SK-N-MC (cell line): ENCODE results near the gene ZNF558.
"Not testable (repeated sequence)": the region's sequence is repeated elsewhere in the genome, so short reads cannot be mapped to it uniquely, and the experiment has no call there.

Experiments used
- DNase-seq: peaks from one replicate; pipeline ENCODE4 v3.0.0-alpha.2; 2011; ENCODE audit warnings: low read depth, low spot score
- H3K27ac ChIP-seq: fragments of 200-600 bp; sonication (generic); 2 replicates; pipeline ENCODE4 v1.5.1; 2016; ENCODE audit warnings: mixed run types
- H3K36me3 ChIP-seq: fragments of 200-600 bp; sonication (generic); 2 replicates; pipeline ENCODE4 v1.6.1; 2017; ENCODE audit warnings: antibody characterized with exemption, low read length, mixed read lengths; ENCODE audit not compliant: insufficient read depth
- H3K4me3 ChIP-seq: fragments of 200-600 bp; sonication (generic); 2 replicates; pipeline ENCODE4 v1.5.1; 2016
- H3K9ac ChIP-seq: fragments of 200-600 bp; sonication (generic); 2 replicates; pipeline ENCODE4 v1.8.0; 2017; ENCODE audit warnings: mixed run types, mixed read lengths; ENCODE audit not compliant: insufficient read length
- H3K9me3 ChIP-seq: fragments of 200-600 bp; sonication (generic); 2 replicates; pipeline ENCODE4 v1.6.1; 2017; ENCODE audit warnings: low read depth, mild to moderate bottlenecking, antibody characterized with exemption, low read length, moderate library complexity, mixed read lengths
- EZH2 ChIP-seq: fragments of 200-600 bp; sonication (generic); IDR thresholded peaks from one replicate; pipeline ENCODE4 v1.6.1; 2017; ENCODE audit warnings: antibody characterized with exemption
- FOXP2 ChIP-seq: optimal IDR thresholded peaks from 2 replicates; pipeline ENCODE3; 2011; ENCODE audit warnings: mild to moderate bottlenecking, moderate library complexity; ENCODE audit not compliant: insufficient read depth; ENCODE audit errors: extremely low read length, control extremely low read depth
- POLR2AphosphoS5 ChIP-seq: IDR thresholded peaks from 2 replicates; pipeline ENCODE4 v1.6.1; 2012; ENCODE audit warnings: mild to moderate bottlenecking, low read depth, low read length, borderline replicate concordance

ZNF558 gene

DNA sequence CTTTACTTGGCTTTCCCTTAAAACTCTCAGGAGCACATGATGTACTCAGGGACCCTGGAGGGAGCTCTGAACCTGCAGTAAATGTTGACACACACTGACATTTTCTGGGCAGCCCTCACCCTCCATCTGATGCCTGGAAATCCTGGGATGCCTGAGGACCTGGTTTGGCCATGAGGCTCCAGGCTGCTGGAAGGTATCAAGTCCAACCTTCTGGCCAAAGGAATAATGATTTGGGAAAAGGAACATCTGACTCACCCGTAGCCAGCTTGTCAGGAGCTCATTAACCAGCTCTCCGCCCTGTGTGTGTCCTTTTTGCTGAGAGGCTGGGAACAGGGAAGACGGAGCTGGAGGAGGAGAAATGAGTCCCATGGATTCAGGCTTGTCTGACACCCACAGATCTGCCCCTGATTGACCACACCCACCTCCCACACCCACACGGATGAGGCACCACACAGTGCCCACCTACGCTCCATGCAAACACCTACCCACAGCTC is 10.3 kb downstream of the ZNF558 start:
- Histone ChIP-seq H3K36me3 (peaks cover 80% of the 10 kb centered on the region), H3K9ac (no peak overlapping the region), H3K4me3 (no peak overlapping the region), H3K27ac (no peak overlapping the region), H3K9me3 (peaks cover 5% of the 10 kb centered on the region; the same call in 1 of the 2 replicates)
- no peak for DNase-seq
- TF ChIP-seq POLR2AphosphoS5 = no peak
- TF ChIP-seq EZH2 = no peak
- no peak for TF ChIP-seq FOXP2

DNA sequence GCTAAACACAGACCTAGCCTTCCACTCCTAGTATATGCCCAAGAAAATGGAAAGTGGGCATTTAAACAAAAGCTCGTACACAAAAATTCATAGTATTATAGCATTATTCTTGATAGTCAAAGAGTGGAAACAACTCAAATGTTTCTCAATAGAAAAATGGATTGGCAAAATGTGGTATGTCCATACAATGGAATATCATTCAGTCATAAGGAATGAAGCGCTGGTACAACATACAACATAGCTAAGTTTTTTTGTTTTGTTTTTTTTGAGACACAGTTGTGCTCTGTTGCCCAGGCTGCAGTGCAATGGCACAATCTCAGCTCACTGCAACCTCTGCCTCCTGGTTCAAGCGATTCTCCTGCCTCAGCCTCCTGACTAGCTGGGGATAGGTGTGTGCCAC is 11.9 kb downstream of the ZNF558 start:
- TF ChIP-seq POLR2AphosphoS5 = no peak
- DNase-seq = no peak
- Histone ChIP-seq H3K27ac (no peak overlapping the region), H3K36me3 (peaks cover 92% of the 10 kb centered on the region), H3K4me3 (no peak overlapping the region), H3K9me3 (peaks cover 5% of the 10 kb centered on the region; the same call in 1 of the 2 replicates), H3K9ac (no peak overlapping the region)

DNA sequence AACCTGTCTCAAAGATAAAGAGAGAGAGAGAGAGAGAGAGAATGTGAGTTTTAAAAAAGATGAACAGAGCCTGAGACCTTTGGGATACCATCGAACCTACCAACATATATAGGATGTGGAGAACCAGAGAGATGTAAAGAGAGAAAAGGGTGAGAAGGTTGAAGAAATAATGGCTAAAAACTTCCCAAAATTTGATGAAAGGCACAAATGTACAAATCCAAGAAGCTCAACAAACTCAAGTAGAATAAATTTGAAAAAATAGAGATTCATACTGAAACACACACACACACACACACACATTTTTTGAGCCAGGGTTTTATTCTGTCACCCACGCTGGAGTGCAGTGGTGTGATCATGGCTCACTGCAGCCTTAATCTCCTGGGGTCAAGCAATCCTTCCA is 16.3 kb downstream of the ZNF558 start:
- no peak overlapping the region for H3K4me3 ChIP-seq
- H3K36me3 ChIP-seq = peaks cover 96% of the 10 kb centered on the region
- no peak for DNase-seq
- peaks cover 36% of the 10 kb centered on the region for H3K9me3 ChIP-seq
- H3K27ac ChIP-seq = no peak overlapping the region
- no peak overlapping the region for H3K9ac ChIP-seq
- TF ChIP-seq EZH2 (no peak), POLR2AphosphoS5 (no peak)

DNA sequence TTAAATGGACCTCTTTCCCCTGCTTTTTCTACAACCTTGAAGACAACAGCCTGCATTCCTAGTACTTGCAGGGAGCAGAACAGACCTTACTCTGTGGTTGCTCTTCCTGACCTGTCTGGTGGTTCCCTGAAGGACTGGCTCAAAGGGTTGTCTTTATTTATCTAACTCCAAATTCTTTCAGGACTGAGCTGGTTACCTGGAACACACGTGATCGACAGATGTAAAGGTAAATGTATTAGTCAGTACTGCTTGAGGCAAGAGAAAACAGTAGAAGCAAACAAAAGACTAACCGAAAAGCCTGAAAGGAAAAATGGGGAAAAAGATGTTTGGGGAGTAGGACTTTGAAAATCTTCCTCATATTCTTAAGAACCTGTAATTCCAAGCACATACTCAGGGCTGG is 17.9 kb downstream of the ZNF558 start:
- peaks cover 44% of the 10 kb centered on the region for H3K9me3 ChIP-seq
- no peak for DNase-seq
- no peak overlapping the region for H3K27ac ChIP-seq
- H3K36me3 ChIP-seq = peaks cover 93% of the 10 kb centered on the region
- no peak for TF ChIP-seq FOXP2
- no peak for TF ChIP-seq POLR2AphosphoS5
- TF ChIP-seq EZH2 = no peak
- H3K4me3 ChIP-seq = no peak overlapping the region
- no peak overlapping the region for H3K9ac ChIP-seq

DNA sequence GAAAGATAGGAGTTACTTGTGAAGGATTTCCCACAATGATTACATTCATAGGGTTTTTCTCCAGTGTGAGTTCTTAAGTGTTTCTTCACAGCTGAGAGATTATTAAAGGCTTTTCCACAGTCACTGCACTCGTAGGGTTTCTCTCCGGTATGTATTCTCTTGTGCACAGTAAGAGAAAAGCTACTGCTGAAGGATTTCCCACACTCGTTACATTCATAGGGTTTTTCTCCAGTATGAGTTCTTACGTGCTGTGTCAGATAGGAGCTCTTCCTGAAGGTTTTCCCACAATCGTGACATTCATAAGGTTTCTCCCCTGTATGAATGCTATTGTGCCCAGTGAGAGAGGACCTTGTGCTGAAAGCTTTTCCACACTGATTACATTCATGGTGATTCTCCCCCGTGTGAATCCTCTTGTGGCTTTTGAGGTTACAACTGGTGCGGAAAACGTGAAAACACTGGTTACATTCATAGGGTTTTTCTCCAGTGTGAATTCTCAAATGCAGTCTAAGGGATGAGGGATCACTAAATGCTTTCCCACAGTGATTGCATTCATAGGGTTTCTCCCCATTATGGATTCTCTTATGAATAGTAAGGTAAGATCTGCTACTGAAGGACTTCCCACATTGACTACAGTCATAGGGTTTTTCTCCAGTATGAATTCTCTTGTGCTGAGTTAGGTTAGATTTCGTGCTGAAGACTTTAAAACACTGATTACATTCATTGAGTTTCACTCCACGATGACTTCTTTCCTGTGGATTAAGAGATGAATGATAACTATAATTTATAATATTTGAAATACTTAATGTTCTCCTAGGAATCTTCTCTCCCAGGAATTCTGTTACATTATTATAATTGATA is 20.6 kb downstream of the ZNF558 start:
- no peak for DNase-seq
- no peak overlapping the region for H3K4me3 ChIP-seq
- peaks cover 53% of the 10 kb centered on the region for H3K9me3 ChIP-seq
- H3K9ac ChIP-seq = no peak overlapping the region
- H3K36me3 ChIP-seq = peaks cover 92% of the 10 kb centered on the region
- H3K27ac ChIP-seq = no peak overlapping the region
- TF ChIP-seq POLR2AphosphoS5 (no peak), FOXP2 (no peak), EZH2 (no peak)

DNA sequence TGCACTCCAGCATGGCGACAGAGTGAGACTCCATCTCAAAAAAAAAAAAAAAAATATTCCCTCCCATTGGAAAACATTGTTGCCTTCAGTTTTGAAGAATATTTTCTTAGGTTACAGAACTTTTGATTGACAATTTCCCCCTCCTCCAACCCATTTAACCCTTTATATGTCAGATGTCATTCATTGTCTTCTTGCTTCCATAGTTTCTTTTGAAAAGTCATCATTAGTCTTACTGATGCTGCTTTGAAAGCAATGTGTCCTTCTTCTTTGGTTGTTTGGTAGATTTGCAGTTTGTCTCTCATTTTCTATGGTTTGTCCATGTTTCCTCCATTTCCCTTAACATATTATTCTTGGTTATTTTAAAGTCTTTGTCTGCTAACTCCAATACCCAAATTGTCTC is 25.4 kb downstream of the ZNF558 start:
- TF ChIP-seq EZH2 (no peak), POLR2AphosphoS5 (no peak), FOXP2 (no peak)
- H3K4me3 ChIP-seq = no peak overlapping the region
- DNase-seq = no peak
- peaks cover 66% of the 10 kb centered on the region for H3K36me3 ChIP-seq
- H3K9ac ChIP-seq = no peak overlapping the region
- peaks cover 30% of the 10 kb centered on the region for H3K9me3 ChIP-seq
- H3K27ac ChIP-seq = no peak overlapping the region

DNA sequence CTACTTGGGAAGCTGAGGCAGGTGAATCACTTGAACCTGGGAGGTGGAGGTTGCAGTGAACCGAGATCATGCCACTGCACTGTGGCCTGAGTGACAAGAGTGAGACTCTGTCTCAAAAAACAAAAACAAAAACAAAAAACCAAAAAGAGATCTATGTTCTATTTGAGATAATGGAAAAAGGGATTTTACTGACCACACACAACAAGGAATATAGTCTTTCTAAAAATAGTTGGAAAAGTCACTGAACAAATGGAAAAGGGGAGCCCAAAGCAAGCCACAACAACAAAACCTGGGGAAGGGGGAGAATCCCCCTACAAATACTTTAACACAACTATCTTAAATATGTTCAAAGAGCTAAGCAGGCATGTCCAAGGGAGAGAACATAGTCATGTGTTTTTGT is 37.3 kb downstream of the ZNF558 start:
- TF ChIP-seq POLR2AphosphoS5 (no peak), FOXP2 (no peak), EZH2 (no peak)
- no peaks in the 10 kb centered on the region for H3K36me3 ChIP-seq
- H3K9ac ChIP-seq = no peak overlapping the region
- no peak overlapping the region for H3K27ac ChIP-seq
- no peak overlapping the region for H3K4me3 ChIP-seq
- DNase-seq = no peak
- H3K9me3 ChIP-seq = no peaks in the 10 kb centered on the region

DNA sequence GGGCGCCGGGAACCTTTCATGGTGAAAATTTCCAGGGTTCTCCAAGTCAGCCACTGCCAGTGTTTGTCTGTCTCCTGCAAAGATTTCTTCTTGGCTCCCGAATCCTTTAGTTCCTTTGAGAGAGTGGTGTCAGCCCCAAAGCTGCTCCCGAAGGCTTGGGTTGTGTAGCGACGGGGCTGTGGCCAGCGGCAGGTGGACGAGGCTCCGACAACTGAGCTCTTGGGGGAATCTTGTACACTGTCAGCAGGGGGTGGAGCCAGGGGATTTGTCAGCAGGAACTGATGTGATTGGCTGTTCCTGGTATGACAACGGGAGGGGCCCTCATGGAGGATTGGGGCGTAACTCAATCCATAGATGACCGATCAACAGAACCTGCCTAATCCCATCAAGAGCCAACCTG is 58.5 kb downstream of the ZNF558 start:
- H3K36me3 ChIP-seq, H3K27ac ChIP-seq, H3K9ac ChIP-seq, H3K9me3 ChIP-seq, H3K4me3 ChIP-seq, DNase-seq: not testable (repeated sequence)

DNA sequence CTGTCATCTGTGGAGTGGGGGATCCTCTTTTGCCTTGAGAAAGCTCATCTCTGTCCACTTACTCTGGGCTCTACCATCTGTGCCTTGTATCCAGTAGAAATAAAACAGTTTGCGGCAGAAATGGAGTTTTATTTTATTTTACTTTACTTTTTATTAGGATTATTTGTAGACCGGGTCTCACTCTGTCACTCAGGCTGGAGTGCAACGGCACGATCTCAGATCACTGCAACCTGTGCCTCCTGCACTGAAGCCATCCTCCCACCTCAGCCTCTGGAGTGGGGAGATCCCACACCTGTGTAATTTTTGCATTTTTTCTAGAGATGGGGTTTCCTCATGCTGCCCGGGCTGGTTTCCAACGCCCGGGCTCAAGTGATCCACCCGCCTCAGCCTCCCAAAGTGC is 62.8 kb downstream of the ZNF558 start:
- H3K9me3 ChIP-seq, DNase-seq, H3K9ac ChIP-seq, H3K27ac ChIP-seq, H3K4me3 ChIP-seq, H3K36me3 ChIP-seq: not testable (repeated sequence)

DNA sequence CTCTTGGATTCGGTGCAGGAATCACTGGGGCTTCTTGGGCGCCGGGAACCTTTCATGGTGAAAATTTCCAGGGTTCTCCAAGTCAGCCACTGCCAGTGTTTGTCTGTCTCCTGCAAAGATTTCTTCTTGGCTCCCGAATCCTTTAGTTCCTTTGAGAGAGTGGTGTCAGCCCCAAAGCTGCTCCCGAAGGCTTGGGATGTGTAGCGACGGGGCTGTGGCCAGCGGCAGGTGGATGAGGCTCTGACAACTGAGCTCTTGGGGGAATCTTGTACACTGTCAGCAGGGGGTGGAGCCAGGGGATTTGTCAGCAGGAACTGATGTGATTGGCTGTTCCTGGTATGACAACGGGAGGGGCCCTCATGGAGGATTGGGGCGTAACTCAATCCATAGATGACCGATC is 64.8 kb downstream of the ZNF558 start:
- H3K36me3 ChIP-seq, H3K4me3 ChIP-seq, H3K27ac ChIP-seq, DNase-seq, H3K9me3 ChIP-seq, H3K9ac ChIP-seq: not testable (repeated sequence)
